Liver (tissue), 3 donors: Measurements from ENCODE around the gene EPS8L1.

Experiments used
- FOXA1 ChIP-seq: IDR thresholded peaks from 2 replicates; pipeline ENCODE4 v1.6.1; 2016; ENCODE audit warnings: antibody characterized with exemption
- GABPA ChIP-seq, 2 donors: IDR thresholded peaks in 1 of 2; conservative IDR thresholded peaks in 1 of 2; 2 replicates each; pipeline ENCODE4 v1.6.1; 2016; ENCODE audit warnings: antibody characterized with exemption in 2 of 2, mild to moderate bottlenecking in 1 of 2, moderate library complexity in 1 of 2
- JUND ChIP-seq, 2 donors: IDR thresholded peaks; 2 replicates each; pipeline ENCODE4 v1.6.1; 2016; ENCODE audit warnings: antibody characterized with exemption in 2 of 2
- TAF1 ChIP-seq: conservative IDR thresholded peaks from 2 replicates; pipeline ENCODE4 v1.6.1; 2016; ENCODE audit warnings: antibody characterized with exemption, mild to moderate bottlenecking
- YY1 ChIP-seq: IDR thresholded peaks from 2 replicates; pipeline ENCODE4 v1.6.1; 2016; ENCODE audit warnings: antibody characterized with exemption, mild to moderate bottlenecking
- TF ChIP-seq, protein P1 (sequence below): IDR thresholded peaks from 2 replicates; pipeline ENCODE4 v1.6.1; 2016; ENCODE audit warnings: antibody characterized with exemption
- TF ChIP-seq, protein P2 (sequence below): fragments of 150-350 bp; IDR thresholded peaks from 2 replicates; pipeline ENCODE4 v1.5.1; 2017; ENCODE audit warnings: improper control_type of control experiment, low read depth, low read length; ENCODE audit not compliant: missing input control
- TF ChIP-seq, protein P3 (sequence below): IDR thresholded peaks from 2 replicates; pipeline ENCODE4 v1.6.1; 2016; ENCODE audit warnings: antibody characterized with exemption
- donor health status: healthy.
- donor health status: healthy.

DNA sequence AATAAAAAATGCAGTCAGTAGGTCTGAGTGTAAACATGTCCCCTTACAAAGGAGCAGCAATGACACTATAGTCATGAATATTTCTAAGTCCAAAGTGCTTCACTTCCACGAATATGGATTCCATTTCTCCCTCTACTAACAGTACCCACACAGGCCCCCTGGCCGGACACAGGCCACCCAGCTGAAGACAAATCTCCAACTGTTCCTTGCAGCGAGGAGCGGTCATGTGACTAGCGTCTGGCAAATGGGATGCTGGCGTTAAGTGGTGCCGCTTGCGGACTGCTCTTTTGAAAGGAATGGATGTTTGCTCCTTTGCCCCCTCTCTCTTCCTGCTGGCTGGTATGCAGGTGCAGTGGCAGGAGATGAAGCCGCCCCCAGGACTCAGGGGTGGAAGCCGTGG lies 25.6 kb downstream of the EPS8L1 start:
- TF ChIP-seq, protein P1, sequence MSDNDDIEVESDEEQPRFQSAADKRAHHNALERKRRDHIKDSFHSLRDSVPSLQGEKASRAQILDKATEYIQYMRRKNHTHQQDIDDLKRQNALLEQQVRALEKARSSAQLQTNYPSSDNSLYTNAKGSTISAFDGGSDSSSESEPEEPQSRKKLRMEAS, result no peak
- TF ChIP-seq, protein P2, sequence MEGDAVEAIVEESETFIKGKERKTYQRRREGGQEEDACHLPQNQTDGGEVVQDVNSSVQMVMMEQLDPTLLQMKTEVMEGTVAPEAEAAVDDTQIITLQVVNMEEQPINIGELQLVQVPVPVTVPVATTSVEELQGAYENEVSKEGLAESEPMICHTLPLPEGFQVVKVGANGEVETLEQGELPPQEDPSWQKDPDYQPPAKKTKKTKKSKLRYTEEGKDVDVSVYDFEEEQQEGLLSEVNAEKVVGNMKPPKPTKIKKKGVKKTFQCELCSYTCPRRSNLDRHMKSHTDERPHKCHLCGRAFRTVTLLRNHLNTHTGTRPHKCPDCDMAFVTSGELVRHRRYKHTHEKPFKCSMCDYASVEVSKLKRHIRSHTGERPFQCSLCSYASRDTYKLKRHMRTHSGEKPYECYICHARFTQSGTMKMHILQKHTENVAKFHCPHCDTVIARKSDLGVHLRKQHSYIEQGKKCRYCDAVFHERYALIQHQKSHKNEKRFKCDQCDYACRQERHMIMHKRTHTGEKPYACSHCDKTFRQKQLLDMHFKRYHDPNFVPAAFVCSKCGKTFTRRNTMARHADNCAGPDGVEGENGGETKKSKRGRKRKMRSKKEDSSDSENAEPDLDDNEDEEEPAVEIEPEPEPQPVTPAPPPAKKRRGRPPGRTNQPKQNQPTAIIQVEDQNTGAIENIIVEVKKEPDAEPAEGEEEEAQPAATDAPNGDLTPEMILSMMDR, result no peak
- no peak for TF ChIP-seq TAF1
- TF ChIP-seq FOXA1, result no peak
- TF ChIP-seq YY1, result no peak
- no peak for TF ChIP-seq GABPA (IDR thresholded peaks at IDR 0.05 in 1 of 2, conservative IDR thresholded peaks at IDR 0.05 in 1 of 2)
- TF ChIP-seq JUND (IDR thresholded peaks at IDR 0.05), result no peak
- TF ChIP-seq, protein P3, sequence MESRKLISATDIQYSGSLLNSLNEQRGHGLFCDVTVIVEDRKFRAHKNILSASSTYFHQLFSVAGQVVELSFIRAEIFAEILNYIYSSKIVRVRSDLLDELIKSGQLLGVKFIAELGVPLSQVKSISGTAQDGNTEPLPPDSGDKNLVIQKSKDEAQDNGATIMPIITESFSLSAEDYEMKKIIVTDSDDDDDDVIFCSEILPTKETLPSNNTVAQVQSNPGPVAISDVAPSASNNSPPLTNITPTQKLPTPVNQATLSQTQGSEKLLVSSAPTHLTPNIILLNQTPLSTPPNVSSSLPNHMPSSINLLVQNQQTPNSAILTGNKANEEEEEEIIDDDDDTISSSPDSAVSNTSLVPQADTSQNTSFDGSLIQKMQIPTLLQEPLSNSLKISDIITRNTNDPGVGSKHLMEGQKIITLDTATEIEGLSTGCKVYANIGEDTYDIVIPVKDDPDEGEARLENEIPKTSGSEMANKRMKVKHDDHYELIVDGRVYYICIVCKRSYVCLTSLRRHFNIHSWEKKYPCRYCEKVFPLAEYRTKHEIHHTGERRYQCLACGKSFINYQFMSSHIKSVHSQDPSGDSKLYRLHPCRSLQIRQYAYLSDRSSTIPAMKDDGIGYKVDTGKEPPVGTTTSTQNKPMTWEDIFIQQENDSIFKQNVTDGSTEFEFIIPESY, result no peak
